GM19351 (cell line): ENCODE measurements around the gene CIZ1.

Experiments
- ATAC-seq: cut with Tn5 transposase; IDR thresholded peaks from one replicate; pipeline ENCODE4 v1.9.1; 2021; ENCODE audit warnings: mild to moderate bottlenecking, moderate library complexity; ENCODE audit not compliant: unreplicated experiment

CIZ1 gene

DNA sequence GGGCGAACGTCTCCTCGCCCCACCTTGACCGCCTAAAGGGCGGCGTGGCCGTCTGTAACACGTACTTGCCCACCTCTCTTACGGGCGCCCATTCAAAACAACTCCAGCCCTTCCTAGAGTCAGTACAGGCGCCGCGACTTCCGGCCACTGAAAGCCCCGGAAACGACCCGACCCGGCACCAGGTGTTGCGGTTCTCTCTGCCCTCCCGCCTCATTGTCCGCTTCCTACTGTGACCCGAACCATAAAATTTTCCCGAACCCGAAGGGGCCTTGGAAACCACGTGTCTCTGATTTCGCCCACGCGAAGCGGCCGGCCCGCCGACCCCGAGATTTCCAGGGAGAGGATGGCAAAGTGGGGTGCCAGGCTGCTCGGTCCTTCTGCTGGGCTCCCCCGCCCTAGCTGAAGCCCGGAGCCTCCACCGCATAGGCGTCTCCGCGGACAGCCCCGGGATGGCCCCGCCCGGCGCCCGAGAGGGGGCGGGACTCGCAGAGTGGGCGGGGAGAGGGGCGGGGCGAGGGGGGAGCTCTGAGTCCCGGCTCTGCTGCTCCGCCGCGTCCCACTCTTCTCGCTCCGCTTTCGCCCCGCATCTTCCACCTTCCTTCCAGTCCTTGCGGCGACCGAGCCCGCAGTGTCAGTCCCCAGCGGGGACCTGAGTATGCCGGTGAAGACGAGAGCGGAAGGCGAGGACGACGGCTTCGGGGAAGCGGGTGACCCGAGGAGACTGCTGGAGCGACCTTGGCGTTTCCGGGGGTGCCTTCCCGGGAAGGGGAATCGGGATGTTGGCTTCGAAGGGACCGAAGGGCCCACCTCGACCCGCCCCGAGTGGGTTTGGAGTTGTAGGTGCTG is 63.2 kb downstream of the CIZ1 start:
- ATAC-seq, result peak; percentile 58

- ATAC-seq, result peak; percentile 55
Measured at GRCh38 chr9:128127568-128127989, 63.8 kb downstream of the CIZ1 start, which contains the start of gene PTGES2. Gene PTGES2, minus strand, starts transcription at chr9:128127729. Its CDS starts 12 bp downstream, at chr9:128127717.

DNA sequence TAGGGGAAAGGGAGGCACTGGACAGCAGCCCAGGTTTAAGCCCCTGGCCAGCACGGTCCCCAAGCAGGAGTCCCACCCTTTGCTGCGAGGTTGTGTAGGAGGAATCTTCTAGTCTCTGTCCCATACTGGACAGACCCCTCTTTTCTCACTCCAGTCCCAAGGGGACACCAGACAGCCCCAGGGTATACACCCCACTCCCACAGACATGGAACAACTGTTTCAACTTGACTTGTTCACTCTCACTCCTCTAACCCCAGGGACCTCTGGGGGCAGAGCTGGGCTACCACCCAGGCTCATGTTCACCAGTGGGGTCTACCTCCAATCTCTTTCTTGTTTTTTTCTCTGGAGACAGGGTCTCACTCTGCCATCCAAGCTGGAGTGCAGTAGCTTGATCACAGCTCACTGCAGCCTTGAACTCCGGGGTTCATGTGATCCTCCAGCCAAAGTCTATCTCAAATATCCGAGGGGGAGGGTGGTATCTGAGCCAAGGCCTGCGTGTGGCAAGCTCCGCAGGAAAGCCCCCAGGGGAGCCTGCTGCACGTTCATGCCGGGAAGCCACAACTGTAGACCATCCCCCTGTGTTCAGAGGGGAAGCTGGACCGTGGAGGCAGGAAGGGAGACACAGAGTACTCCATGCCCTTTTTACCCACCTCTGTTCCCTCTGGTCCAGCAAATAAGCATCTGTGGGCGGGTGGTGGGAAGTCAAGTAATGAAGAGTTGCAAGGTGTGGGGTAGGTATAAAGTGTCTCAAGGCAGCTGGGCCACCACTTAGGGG is 65.6 kb downstream of the CIZ1 start:
- no peak for ATAC-seq

DNA sequence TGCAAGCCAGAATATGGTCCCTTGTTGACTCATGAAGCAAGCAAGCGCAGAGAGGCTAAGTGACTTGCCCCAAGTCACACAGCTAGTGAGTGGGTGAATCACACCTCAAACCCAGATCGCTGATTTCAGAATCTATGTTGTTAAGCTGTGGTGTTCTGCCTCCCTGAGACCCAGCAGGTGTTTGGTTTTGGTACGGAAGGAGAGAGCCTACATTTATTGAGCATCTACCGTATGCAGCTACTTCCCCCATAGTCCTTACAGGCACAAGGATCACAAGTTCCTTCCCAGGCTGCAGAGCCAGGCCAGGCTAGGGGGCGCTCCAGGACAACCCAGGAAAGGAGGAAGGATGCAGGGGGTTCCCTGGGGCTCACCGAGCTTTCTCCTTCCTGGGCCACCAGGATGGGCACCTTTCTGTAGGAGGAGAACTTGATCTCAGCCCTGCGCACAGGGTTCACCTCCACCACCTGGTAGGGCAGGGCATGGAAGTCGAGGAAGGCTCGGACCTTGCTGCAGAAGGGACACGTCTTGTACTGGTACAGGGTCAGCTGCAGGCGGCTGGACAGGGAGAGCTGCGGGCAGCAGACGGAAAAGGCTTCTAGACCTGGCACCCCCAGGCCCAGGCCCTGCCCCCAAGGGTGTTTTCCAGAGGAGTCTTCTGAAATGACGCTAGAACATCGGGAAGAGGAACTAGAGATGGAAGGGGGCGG is 66.3 kb downstream of the CIZ1 start:
- ATAC-seq, result no peak

DNA sequence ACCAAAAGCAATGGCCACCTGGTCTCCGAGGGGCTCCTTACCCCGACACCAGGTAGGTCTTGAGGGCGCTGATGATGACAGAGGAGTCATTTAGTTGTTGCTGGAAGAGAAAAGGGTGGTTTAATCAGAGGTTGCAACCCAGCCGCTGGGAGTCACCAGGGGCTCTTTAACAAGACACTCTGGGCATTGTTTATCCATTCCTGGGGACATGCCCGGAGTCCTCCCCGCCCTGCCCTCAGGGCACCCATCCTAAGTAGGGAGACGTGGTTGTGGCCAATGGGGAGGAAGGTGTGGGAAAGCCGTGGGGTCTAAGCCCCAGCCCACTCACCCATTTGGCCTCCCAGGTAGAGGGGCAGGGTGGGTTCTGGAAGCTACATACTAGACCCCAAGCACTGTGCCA is 66.9 kb downstream of the CIZ1 start:
- ATAC-seq, result no peak

DNA sequence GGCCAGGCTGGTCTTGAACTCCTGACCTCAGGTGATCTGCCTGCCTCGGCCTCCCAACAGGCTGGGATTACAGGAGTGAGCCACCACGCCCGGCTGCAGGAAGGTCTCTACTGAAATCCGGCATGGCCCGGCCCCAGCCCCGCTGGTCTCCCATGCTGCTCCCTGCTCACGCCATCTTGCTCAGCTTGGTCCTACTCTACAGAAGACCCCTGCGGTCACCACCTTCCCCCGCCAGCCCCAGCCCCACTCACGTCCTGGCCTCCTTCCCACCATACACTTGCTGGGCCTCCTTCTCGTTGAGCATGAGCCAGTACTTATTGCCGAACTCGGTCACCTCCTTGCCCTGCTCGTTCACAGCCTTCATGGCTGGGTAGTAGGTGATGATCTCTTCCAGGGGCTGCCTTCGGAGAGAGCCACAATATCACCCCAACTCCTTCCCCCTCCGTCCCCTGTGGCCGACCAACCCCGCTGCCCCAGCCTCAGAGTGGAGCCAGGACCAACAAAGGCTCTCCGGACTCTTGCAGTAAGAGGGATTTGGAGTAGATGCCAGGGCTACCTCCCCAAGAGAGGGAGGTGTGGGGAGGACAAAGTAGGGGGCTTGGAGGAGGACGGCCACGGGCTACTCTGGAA is 67.8 kb downstream of the CIZ1 start:
- ATAC-seq, result no peak

DNA sequence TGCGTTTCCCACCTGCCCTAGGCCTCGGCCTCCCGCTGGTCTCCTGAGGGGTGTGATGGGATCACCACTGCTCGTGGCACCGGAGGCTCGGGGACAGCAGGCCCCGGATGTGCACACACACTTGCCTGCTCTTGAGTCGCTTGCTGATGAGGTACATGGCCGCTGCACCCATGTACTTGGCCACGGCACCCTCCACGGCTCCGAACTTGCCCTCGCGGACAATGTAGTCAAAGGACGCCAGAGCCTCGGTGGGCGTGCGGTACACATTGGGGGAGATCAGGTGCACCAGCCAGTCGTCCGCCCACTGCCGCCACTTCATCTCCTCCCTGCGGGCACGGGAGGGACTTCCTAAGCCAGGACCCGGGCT is 68.6 kb downstream of the CIZ1 start:
- ATAC-seq, result no peak

- ATAC-seq, result no peak
Measured at GRCh38 chr9:128121924-128122808, 69.2 kb downstream of the CIZ1 start.

GRCh38 chr9:128121466-128121810 is 69.9 kb downstream of the CIZ1 start:
- ATAC-seq, result no peak

DNA sequence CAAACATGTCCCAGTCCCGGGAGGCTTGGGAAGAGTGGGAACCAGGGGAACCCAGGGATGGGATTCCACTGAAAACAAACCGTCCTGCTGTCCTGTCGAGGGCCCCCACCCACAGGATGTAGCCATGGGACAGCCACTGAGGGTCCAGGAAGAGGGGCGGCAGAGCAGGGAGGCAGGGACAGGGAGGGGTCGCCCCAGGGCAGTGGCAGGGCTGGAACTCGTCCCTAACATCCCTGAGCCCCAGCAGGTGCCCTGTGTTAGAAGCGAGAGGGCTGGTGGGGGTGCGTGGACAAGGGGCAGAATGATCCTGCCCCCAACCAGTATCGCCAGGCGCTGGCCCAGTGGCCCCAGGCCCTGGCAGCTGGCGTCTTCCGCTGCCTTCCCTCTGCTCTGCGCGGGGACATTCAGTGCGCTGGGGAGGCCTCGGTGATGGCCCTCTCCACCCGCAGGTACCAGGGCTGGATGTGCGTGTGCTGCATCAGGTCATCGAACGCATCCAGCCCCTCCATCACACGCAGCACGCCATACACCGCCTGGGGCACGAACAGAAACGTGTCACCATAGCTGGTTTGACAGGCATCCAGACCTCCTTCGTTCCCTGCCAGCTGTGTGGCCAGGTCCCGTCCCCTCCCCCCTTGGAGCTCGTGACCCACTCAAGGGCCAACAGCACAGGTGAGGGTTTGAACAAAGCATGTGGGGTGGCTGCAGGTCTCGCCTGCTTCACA is 70.5 kb downstream of the CIZ1 start:
- no peak for ATAC-seq

- no peak for ATAC-seq
Measured at GRCh38 chr9:128120061-128120740, 71.2 kb downstream of the CIZ1 start.

DNA sequence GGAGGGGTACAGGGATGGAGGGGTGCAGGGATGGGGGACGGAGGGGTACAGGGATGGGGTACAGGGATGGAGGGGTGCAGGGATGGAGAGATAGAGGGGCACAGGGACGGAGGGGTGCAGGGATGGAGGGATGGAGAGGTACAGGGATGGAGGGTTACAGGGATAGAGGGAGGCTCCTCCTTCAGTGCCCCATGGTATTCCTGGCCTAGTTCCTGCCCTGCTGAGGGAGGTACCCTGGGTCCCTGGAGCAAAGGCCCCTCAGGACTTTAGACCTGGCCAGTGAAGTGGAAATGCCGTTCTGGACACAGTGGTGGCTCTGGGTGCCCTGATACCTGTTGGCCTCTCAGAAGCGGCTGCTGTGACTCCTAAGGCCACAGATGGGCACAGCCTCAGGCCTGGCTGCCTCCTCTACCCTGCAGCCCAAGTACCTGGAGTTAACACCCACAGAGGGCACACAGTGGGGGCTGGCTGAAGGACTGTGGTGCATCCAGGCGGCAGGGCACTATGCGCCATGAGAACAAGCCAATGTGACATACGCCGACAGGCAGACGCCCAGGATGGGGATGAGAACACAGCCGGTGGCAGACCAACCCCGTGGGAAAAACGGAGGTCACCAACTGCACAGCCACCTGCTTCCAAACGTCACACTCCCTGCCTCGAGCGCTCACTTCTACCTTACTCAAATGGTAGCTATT is 72.3 kb downstream of the CIZ1 start:
- ATAC-seq, result no peak

DNA sequence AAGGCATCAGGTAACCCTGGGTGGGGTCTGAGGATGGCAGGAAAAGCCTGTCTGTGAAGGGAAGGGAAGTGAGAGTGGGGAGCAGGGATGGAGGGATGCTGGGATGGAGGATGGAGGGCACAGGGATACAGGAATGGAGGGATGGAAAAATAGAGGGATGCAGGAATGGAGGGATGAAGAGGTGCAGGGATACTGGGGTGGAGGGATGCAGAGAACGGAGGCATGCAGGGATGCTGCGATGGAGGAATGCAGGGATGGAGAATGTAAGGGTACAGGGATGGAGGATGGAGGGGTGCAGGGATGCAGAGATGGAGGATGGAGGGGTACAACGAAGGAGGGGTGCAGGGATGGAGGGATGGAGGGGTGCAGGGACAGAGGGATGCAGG is 72.9 kb downstream of the CIZ1 start:
- ATAC-seq, result no peak

DNA sequence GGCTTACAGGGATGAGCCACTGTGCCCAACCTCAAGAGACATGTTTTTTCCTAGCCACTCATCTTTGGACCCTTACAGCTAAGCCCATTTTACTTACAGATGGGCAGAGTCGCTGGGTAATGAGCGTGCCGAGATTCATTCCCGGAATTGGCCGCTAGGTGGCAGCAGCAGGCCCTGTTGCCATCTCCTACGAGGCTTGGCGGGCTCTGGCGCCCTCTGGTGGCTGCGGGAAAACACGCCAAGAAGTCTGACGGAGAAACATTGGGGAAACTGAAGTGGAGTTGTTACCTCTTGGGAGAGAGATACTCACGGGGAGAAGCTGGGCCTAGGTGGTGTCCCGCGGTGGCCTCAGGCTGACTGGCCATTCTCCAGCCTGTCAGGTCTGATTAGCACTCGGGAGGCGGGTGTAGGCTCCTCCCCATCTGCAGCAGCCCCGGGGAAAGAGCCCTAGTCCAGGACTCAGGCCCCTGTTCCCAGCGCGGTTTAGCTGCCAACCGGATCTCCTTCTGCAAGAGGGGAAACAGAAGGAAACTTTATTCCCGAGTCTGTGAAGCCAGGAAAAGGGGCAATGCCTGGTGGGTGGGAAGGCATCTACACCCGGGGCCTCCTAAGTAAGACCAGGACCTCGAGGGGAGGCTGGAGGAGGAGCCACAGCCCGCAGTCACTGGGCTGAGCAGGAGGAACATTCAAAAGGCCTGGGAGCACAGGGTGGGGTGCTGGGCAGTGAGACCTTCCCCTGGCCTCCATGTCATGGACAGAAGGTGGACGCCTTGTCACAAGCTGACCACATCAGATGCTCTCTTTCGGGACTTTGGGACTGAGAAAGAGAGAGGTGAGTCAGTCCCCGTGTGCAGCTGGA is 73.5 kb downstream of the CIZ1 start:
- ATAC-seq, result peak; percentile 67

DNA sequence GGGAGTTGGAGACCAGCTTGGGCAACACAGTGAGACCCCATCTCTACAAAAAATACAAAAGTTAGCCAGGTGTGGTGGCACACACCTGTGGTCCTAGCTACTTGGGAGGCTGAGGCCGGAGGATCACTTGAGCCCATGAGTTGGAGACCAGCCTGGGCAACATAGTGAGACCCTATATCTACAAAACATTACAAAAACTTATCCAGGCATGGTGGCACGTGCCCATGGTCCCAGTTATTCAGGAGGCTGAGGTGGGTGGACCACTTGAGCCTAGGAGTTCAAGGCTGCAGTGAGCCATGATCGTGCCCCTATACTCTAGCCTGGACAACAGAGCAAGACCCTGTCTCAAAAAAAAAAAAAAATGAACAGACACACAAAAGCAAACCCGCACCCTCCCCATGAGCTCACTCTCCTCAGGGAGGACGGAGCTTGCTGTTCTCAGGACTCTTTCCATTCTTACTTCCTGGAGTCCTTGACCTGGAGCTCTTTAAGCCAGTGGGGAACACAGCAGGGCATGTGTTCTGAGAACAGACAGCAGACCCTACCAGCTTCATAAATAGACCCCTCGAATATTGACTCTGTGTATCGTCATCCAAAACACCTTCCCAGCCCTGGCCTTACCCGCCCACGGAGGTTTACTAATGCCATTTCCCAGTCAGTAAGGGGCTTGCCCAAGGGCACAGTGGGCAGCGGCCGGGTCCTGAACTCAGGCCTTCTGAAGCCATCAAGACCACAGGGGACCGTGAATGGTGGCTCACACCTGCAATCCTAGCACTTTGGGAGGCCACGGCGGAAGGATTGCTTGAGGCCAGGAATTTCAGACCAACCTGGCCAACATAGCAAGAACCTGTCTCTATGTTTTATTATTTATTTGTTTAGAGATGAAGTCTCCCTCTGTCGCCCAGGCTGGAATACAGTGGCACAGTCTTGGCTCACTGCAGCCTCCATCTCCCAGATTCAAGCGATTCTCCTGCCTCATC is 75.0 kb downstream of the CIZ1 start:
- no peak for ATAC-seq
